ENCODE measurements around the gene TGFA.

TGFA gene

GRCh38 chr2:70501215-70501614 is 52.4 kb downstream of the TGFA start:
- TF ChIP-seq POLR2AphosphoS5 (IDR thresholded peaks at IDR 0.05; ENCODE audit: low read depth, low read length), result no peak
- no peak for TF ChIP-seq REST (IDR thresholded peaks at IDR 0.05; ENCODE audit: insufficient read depth in 1 of 2, low read depth in 2 of 2, low read length in 2 of 2)
- TF ChIP-seq FOXP2 (optimal IDR thresholded peaks at IDR 0.05; ENCODE audit: borderline replicate concordance, extremely low read depth, extremely low read length, insufficient read depth), result no peak
- TF ChIP-seq SIN3A (IDR thresholded peaks at IDR 0.05; ENCODE audit: borderline replicate concordance, insufficient read depth, low read length), result no peak
- TF ChIP-seq TAF1 (IDR thresholded peaks at IDR 0.05; ENCODE audit: borderline replicate concordance, insufficient read depth, low read length), result no peak

GRCh38 chr2:70499253-70499652 is 54.4 kb downstream of the TGFA start:
- TF ChIP-seq SIN3A (IDR thresholded peaks at IDR 0.05; ENCODE audit: borderline replicate concordance, insufficient read depth, low read length), result no peak
- TF ChIP-seq TAF1 (IDR thresholded peaks at IDR 0.05; ENCODE audit: borderline replicate concordance, insufficient read depth, low read length), result no peak
- TF ChIP-seq POLR2AphosphoS5 (IDR thresholded peaks at IDR 0.05; ENCODE audit: low read depth, low read length), result no peak
- TF ChIP-seq FOXP2 (optimal IDR thresholded peaks at IDR 0.05; ENCODE audit: borderline replicate concordance, extremely low read depth, extremely low read length, insufficient read depth), result no peak
- no peak for TF ChIP-seq REST (IDR thresholded peaks at IDR 0.05; ENCODE audit: insufficient read depth in 1 of 2, low read depth in 2 of 2, low read length in 2 of 2)

GRCh38 chr2:70498528-70498927 is 55.1 kb downstream of the TGFA start:
- TF ChIP-seq TAF1 (IDR thresholded peaks at IDR 0.05; ENCODE audit: borderline replicate concordance, insufficient read depth, low read length) (no peak), SIN3A (IDR thresholded peaks at IDR 0.05; ENCODE audit: borderline replicate concordance, insufficient read depth, low read length) (no peak), POLR2AphosphoS5 (IDR thresholded peaks at IDR 0.05; ENCODE audit: low read depth, low read length) (no peak), REST (IDR thresholded peaks at IDR 0.05; ENCODE audit: insufficient read depth in 1 of 2, low read depth in 2 of 2, low read length in 2 of 2) (no peak), FOXP2 (optimal IDR thresholded peaks at IDR 0.05; ENCODE audit: borderline replicate concordance, extremely low read depth, extremely low read length, insufficient read depth) (no peak)

- TF ChIP-seq FOXP2 (optimal IDR thresholded peaks at IDR 0.05; ENCODE audit: borderline replicate concordance, extremely low read depth, extremely low read length, insufficient read depth), result no peak
- TF ChIP-seq POLR2AphosphoS5 (IDR thresholded peaks at IDR 0.05; ENCODE audit: low read depth, low read length), result no peak
- no peak for TF ChIP-seq REST (IDR thresholded peaks at IDR 0.05; ENCODE audit: insufficient read depth in 1 of 2, low read depth in 2 of 2, low read length in 2 of 2)
- no peak for TF ChIP-seq TAF1 (IDR thresholded peaks at IDR 0.05; ENCODE audit: borderline replicate concordance, insufficient read depth, low read length)
- TF ChIP-seq SIN3A (IDR thresholded peaks at IDR 0.05; ENCODE audit: borderline replicate concordance, insufficient read depth, low read length), result no peak
These were observed 55.6 kb downstream of the TGFA start for GRCh38 chr2:70498054-70498453.

- TF ChIP-seq TAF1 (IDR thresholded peaks at IDR 0.05; ENCODE audit: borderline replicate concordance, insufficient read depth, low read length), result no peak
- TF ChIP-seq REST (IDR thresholded peaks at IDR 0.05; ENCODE audit: insufficient read depth in 1 of 2, low read depth in 2 of 2, low read length in 2 of 2), result no peak
- no peak for TF ChIP-seq POLR2AphosphoS5 (IDR thresholded peaks at IDR 0.05; ENCODE audit: low read depth, low read length)
- TF ChIP-seq SIN3A (IDR thresholded peaks at IDR 0.05; ENCODE audit: borderline replicate concordance, insufficient read depth, low read length), result no peak
- TF ChIP-seq FOXP2 (optimal IDR thresholded peaks at IDR 0.05; ENCODE audit: borderline replicate concordance, extremely low read depth, extremely low read length, insufficient read depth), result no peak
These were observed 56.8 kb downstream of the TGFA start for GRCh38 chr2:70496819-70497218.

Data from PFSK-1 (cell line).